Activated CD4-positive, alpha-beta T cell treated with anti-CD3 and anti-CD28 coated beads, Interleukin-10, Interleukin-2, amounts not matched to agents 100 ng/mL and 50 ng/mL, durations not matched to agents 16 hours and 8 hours (primary cell): ENCODE results near the gene ZNF772.
A peak's percentile ranks its signal among the peaks of the same experiment; 100 is the strongest.

Experiments used
- DNase-seq: peaks from one replicate; pipeline ENCODE4 v3.0.0-alpha.2; 2020

The ZNF772 gene

GRCh38 chr19:57435062-57435978, 42.0 kb downstream of the ZNF772 start, which contains the start of gene ZNF749:
Gene ZNF749, plus strand, starts transcription at chr19:57435325. Its CDS starts 254 bp downstream, at chr19:57435579.
- peak; percentile 99 for DNase-seq

- DNase-seq, result no peak
Measured at GRCh38 chr19:57434386-57435061, 42.8 kb downstream of the ZNF772 start.

- DNase-seq, result no peak
Measured at GRCh38 chr19:57421037-57421436, 56.3 kb downstream of the ZNF772 start.

GRCh38 chr19:57419439-57419838, 57.9 kb downstream of the ZNF772 start:
- no peak for DNase-seq
